ENCODE results near the gene DLG1.

DNA sequence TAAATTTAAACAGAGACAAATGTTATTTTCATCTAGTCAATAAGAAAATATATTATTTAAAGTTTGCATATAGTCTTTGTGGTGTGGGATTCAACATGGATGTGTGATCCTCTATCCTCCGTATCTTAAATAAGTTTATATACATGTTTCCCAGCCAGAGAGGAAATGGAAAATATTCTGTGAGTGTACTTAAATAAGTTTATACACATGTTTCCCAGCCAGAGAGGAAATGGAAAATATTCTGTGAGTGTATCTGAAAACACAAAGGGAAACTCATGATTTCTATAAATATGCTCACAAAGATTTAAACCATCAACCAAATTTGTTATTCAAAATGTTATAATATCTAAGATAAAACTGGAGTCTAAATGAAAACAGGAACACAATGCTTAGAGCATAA lies 158.8 kb downstream of the DLG1 start:
- TF ChIP-seq, protein P1, sequence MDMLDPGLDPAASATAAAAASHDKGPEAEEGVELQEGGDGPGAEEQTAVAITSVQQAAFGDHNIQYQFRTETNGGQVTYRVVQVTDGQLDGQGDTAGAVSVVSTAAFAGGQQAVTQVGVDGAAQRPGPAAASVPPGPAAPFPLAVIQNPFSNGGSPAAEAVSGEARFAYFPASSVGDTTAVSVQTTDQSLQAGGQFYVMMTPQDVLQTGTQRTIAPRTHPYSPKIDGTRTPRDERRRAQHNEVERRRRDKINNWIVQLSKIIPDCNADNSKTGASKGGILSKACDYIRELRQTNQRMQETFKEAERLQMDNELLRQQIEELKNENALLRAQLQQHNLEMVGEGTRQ (IDR thresholded peaks at IDR 0.05; ENCODE audit: low read depth, low read length): no peak
- TF ChIP-seq, protein P2, sequence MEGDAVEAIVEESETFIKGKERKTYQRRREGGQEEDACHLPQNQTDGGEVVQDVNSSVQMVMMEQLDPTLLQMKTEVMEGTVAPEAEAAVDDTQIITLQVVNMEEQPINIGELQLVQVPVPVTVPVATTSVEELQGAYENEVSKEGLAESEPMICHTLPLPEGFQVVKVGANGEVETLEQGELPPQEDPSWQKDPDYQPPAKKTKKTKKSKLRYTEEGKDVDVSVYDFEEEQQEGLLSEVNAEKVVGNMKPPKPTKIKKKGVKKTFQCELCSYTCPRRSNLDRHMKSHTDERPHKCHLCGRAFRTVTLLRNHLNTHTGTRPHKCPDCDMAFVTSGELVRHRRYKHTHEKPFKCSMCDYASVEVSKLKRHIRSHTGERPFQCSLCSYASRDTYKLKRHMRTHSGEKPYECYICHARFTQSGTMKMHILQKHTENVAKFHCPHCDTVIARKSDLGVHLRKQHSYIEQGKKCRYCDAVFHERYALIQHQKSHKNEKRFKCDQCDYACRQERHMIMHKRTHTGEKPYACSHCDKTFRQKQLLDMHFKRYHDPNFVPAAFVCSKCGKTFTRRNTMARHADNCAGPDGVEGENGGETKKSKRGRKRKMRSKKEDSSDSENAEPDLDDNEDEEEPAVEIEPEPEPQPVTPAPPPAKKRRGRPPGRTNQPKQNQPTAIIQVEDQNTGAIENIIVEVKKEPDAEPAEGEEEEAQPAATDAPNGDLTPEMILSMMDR (conservative IDR thresholded peaks at IDR 0.05; ENCODE audit: low read depth, low read length): no peak
- no peak for TF ChIP-seq POLR2A (IDR thresholded peaks at IDR 0.05; ENCODE audit: low read depth, low read length)

Measured in IMR-90 (cell line).